ENCODE data around the gene TMTC1. TPM values are rescaled to one million over a fixed set of nuclear protein-coding genes. Genes with fewer than 3 reads are reported as not detected.

TMTC1 gene
- polyA plus RNA-seq, 1 donor (not counting 4 experiments of a cell fraction or from before 2014, with no cell fraction given), result 3.7 TPM

DNA sequence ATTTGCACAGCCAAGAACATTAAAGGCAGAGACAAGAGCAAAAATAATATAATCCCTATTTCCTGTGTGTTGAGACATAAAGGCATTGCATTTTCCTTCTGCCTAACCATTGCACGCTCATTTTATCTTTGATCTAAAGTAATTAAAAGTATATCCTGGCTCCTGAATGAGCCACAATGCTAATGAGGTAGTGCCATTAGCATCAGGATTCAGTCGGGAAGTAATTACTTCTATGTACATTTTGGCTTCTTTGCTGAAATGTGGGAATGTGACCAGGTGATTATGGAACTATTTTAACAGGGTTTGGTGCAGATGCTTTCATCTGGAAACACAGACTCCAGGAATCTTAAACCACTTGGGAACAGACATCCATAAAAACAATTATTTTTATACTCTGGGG lies 77.4 kb downstream of the TMTC1 start:
- no peaks in the 10 kb centered on the region for H3K79me2 ChIP-seq (ENCODE audit: control insufficient read depth, insufficient read depth, low read length)
- dilution Hi-C loops (cut with MboI; ENCODE audit: extremely low pct_ligation_motif_present, low sequenced_read_pairs), result no loop called here
- no peak overlapping the region for H3K4me2 ChIP-seq (ENCODE audit: control insufficient read depth, extremely low read depth, insufficient read depth, low read depth, low read length)
- no peaks in the 10 kb centered on the region for H3K36me3 ChIP-seq (ENCODE audit: control insufficient read depth in 2 of 2, extremely low read depth in 1 of 2, insufficient read depth in 2 of 2, low read length in 2 of 2)
- H3K9me3 ChIP-seq (ENCODE audit: control insufficient read depth, low read depth, low read length), result no peaks in the 10 kb centered on the region
- H3K4me1 ChIP-seq (ENCODE audit: control insufficient read depth, extremely low read depth, insufficient read depth, low read length), result peaks cover 5% of the 10 kb centered on the region
- H3K9ac ChIP-seq (ENCODE audit: control insufficient read depth, extremely low read depth, insufficient read depth, low read length), result no peak overlapping the region
- no peak overlapping the region for H2AFZ ChIP-seq (ENCODE audit: control insufficient read depth, low read length)
- H3K27ac ChIP-seq (ENCODE audit: control insufficient read depth, insufficient read depth, low read length), result no peak overlapping the region
- TF ChIP-seq, protein P1, sequence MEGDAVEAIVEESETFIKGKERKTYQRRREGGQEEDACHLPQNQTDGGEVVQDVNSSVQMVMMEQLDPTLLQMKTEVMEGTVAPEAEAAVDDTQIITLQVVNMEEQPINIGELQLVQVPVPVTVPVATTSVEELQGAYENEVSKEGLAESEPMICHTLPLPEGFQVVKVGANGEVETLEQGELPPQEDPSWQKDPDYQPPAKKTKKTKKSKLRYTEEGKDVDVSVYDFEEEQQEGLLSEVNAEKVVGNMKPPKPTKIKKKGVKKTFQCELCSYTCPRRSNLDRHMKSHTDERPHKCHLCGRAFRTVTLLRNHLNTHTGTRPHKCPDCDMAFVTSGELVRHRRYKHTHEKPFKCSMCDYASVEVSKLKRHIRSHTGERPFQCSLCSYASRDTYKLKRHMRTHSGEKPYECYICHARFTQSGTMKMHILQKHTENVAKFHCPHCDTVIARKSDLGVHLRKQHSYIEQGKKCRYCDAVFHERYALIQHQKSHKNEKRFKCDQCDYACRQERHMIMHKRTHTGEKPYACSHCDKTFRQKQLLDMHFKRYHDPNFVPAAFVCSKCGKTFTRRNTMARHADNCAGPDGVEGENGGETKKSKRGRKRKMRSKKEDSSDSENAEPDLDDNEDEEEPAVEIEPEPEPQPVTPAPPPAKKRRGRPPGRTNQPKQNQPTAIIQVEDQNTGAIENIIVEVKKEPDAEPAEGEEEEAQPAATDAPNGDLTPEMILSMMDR (optimal IDR thresholded peaks at IDR 0.05 in 1 of 3, IDR thresholded peaks at IDR 0.05 in 1 of 3, conservative IDR thresholded peaks at IDR 0.05 in 1 of 3; ENCODE audit: extremely low read depth in 1 of 3, insufficient read depth in 2 of 3, low read length in 3 of 3), result no peak
- no peak for TF ChIP-seq EZH2 (IDR thresholded peaks at IDR 0.05; ENCODE audit: low read length)
- no peaks in the 10 kb centered on the region for H3K9me1 ChIP-seq (ENCODE audit: control insufficient read depth, extremely low read depth, insufficient read depth, low read length)
- H3K27me3 ChIP-seq (ENCODE audit: control insufficient read depth, extremely low read depth, insufficient read depth, low read length), result no peaks in the 10 kb centered on the region
- FAIRE-seq (no peak), DNase-seq (ENCODE audit: low read depth, low spot score) (no peak)
- H4K20me1 ChIP-seq (ENCODE audit: control insufficient read depth, extremely low read depth, insufficient read depth, low read length), result no peaks in the 10 kb centered on the region
- no peak overlapping the region for H3K4me3 ChIP-seq (ENCODE audit: control insufficient read depth in 2 of 3, extremely low read depth in 1 of 3, insufficient read depth in 2 of 3, low read depth in 1 of 3, low read length in 3 of 3)

DNA sequence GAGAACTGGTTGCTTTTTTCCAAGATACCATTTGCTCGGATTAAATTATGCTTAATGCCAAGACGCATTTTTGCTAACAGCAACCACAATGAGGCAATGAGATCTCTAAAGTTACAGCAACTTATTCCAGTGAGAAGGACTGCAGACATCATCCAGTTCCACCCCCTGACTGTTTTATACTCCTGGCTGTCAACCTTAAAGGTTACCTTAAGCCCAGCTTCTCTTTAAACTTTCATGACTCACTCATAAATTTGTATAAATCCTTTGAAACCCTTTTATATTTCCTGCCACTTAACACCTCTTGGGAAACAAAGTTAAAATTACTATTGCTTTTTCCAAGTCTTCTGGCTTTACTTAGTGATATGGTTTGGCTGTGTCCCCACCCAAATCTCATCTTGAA lies 80.2 kb downstream of the TMTC1 start:
- Histone ChIP-seq H3K4me1 (ENCODE audit: control insufficient read depth, extremely low read depth, insufficient read depth, low read length) (no peaks in the 10 kb centered on the region), H3K4me2 (ENCODE audit: control insufficient read depth, extremely low read depth, insufficient read depth, low read depth, low read length) (no peak overlapping the region), H3K9me3 (ENCODE audit: control insufficient read depth, low read depth, low read length) (no peaks in the 10 kb centered on the region), H3K36me3 (ENCODE audit: control insufficient read depth in 2 of 2, extremely low read depth in 1 of 2, insufficient read depth in 2 of 2, low read length in 2 of 2) (no peaks in the 10 kb centered on the region), H3K79me2 (ENCODE audit: control insufficient read depth, insufficient read depth, low read length) (no peaks in the 10 kb centered on the region), H3K4me3 (ENCODE audit: control insufficient read depth in 2 of 3, extremely low read depth in 1 of 3, insufficient read depth in 2 of 3, low read depth in 1 of 3, low read length in 3 of 3) (no peak overlapping the region), H4K20me1 (ENCODE audit: control insufficient read depth, extremely low read depth, insufficient read depth, low read length) (no peaks in the 10 kb centered on the region), H3K27me3 (ENCODE audit: control insufficient read depth, extremely low read depth, insufficient read depth, low read length) (no peaks in the 10 kb centered on the region), H2AFZ (ENCODE audit: control insufficient read depth, low read length) (no peak overlapping the region), H3K9ac (ENCODE audit: control insufficient read depth, extremely low read depth, insufficient read depth, low read length) (no peak overlapping the region), H3K9me1 (ENCODE audit: control insufficient read depth, extremely low read depth, insufficient read depth, low read length) (no peaks in the 10 kb centered on the region), H3K27ac (ENCODE audit: control insufficient read depth, insufficient read depth, low read length) (no peak overlapping the region)
- DNase-seq (ENCODE audit: low read depth, low spot score) (no peak), FAIRE-seq (no peak)
- TF ChIP-seq, protein P1 (optimal IDR thresholded peaks at IDR 0.05 in 1 of 3, IDR thresholded peaks at IDR 0.05 in 1 of 3, conservative IDR thresholded peaks at IDR 0.05 in 1 of 3; ENCODE audit: extremely low read depth in 1 of 3, insufficient read depth in 2 of 3, low read length in 3 of 3), result no peak
- TF ChIP-seq EZH2 (IDR thresholded peaks at IDR 0.05; ENCODE audit: low read length), result no peak
- dilution Hi-C loops (cut with MboI; ENCODE audit: extremely low pct_ligation_motif_present, low sequenced_read_pairs), result no loop called here
